HL-60 (cell line): Measurements from ENCODE around the gene HIPK4.
"Not testable (repeated sequence)": the region's sequence is repeated elsewhere in the genome, so short reads cannot be mapped to it uniquely, and the experiment has no call there.

ENCODE experiments used
- DNase-seq, 2 experiments: peaks; one replicate each; pipeline ENCODE4 v3.0.0-alpha.2; 2010 to 2020; ENCODE audit warnings: low read depth in 1 of 2, low spot score in 1 of 2
- H3K27ac ChIP-seq: fragments of 250-450 bp; sonication (Bioruptor Pico); replicated peaks from 2 replicates; pipeline ENCODE4 v1.5.1; 2020; ENCODE audit warnings: mild to moderate bottlenecking, moderate library complexity
- H3K27me3 ChIP-seq: fragments of 250-450 bp; sonication (Bioruptor Pico); 2 replicates; pipeline ENCODE4 v1.5.1; 2021; ENCODE audit warnings: mild to moderate bottlenecking, moderate library complexity; ENCODE audit not compliant: insufficient read depth, poor library complexity, severe bottlenecking
- H3K4me3 ChIP-seq: replicated peaks from 2 replicates; pipeline ENCODE4 v1.5.1; 2011; ENCODE audit warnings: mild to moderate bottlenecking, control low read depth, low read length; ENCODE audit not compliant: insufficient read depth
- GABPA ChIP-seq: IDR thresholded peaks from 2 replicates; pipeline ENCODE4 v1.6.1; 2012; ENCODE audit warnings: low read depth
- POLR2AphosphoS5 ChIP-seq: IDR thresholded peaks from 2 replicates; pipeline ENCODE4 v1.6.1; 2012; ENCODE audit warnings: low read depth
- REST ChIP-seq: IDR thresholded peaks from 2 replicates; pipeline ENCODE4 v1.6.1; 2012; ENCODE audit warnings: low read depth; ENCODE audit not compliant: insufficient replicate concordance
- SPI1 ChIP-seq: IDR thresholded peaks from 2 replicates; pipeline ENCODE4 v1.6.1; 2012; ENCODE audit warnings: low read depth, mild to moderate bottlenecking, borderline replicate concordance
- long read RNA-seq: library from polyadenylated mRNA; unstranded; transcript quantifications from one replicate; pipeline ENCODE4 v2.0.0, GENCODE V29; 2020
- TF ChIP-seq, protein P1 (sequence below): IDR thresholded peaks from one replicate; pipeline ENCODE4 v1.5.1; 2011; ENCODE audit warnings: low read length, control low read depth, inconsistent platforms; ENCODE audit not compliant: insufficient read depth

Gene HIPK4
- long read RNA-seq, partial matches to known transcripts: 0 of 3 reads
- long read RNA-seq, other reads (novel, unspliced or antisense): 3 of 3 reads

DNA sequence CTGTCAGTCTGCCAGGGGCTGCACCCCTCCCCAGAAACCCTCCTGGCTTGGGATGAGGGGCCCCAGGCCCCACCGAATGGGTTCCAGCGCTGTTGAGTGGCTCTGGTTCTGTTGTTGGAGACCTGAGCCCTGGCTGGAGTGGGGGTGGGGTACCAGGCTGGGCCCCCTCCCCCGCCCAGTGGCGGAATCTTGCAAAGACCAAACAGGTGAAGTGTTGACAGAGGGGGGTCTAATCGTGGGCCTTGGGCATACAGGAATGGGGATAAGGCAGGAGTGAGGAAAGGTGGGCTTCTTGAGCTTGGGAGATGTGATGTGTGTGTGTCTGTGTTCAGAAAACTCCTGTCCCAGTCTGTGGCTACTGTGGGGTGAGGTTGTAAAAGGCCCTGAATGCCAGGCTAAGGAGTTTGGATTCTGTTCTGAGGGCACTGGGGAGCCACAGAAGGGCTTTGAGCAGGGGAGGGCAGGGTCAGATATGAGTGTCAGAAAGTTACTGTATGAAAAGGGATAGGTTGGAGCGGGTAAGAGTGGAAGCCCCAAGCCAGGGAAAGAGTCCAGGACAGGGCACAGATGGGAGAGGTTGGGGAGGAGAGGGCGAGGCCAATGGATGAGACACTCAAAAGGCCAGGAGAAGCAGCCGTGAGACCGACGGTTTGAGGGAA, at the start of gene HIPK4:
HIPK4 (minus strand) TSS at position 98 of the 659 bp plus-strand sequence. CDS start 279 bp downstream, outside the sequence.
- no peak for TF ChIP-seq POLR2AphosphoS5
- TF ChIP-seq, protein P1, sequence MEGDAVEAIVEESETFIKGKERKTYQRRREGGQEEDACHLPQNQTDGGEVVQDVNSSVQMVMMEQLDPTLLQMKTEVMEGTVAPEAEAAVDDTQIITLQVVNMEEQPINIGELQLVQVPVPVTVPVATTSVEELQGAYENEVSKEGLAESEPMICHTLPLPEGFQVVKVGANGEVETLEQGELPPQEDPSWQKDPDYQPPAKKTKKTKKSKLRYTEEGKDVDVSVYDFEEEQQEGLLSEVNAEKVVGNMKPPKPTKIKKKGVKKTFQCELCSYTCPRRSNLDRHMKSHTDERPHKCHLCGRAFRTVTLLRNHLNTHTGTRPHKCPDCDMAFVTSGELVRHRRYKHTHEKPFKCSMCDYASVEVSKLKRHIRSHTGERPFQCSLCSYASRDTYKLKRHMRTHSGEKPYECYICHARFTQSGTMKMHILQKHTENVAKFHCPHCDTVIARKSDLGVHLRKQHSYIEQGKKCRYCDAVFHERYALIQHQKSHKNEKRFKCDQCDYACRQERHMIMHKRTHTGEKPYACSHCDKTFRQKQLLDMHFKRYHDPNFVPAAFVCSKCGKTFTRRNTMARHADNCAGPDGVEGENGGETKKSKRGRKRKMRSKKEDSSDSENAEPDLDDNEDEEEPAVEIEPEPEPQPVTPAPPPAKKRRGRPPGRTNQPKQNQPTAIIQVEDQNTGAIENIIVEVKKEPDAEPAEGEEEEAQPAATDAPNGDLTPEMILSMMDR: no peak
- TF ChIP-seq REST: no peak
- no peak for TF ChIP-seq SPI1
- no peak for TF ChIP-seq GABPA
- H3K4me3 ChIP-seq: no peak within 1 kb of the TSS
- H3K27ac ChIP-seq: no peak within 1 kb of the TSS
- H3K27me3 ChIP-seq: no peaks in the 10 kb centered on the region
- no peak for DNase-seq

DNA sequence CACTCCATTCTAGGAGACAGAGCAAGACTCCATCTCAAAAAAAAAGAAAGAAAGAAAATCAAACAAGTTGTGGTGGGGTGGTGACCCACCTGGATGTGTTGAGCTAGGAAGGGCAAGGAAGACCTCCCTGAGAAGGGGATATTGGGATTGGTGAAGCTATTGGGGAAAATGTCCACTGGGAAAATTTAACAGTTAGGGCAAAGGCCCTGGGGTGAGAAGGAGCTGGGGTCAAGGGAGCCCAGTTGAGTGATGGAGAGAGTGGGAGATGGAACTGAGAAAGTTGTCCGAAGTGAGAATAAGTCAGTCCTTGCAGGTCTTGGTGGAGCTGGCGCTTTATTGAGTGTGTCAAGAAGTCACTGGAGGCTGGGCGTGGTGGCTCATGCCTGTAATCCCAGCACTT, 48.3 kb upstream of the HIPK4 start:
- H3K27me3 ChIP-seq: no peaks in the 10 kb centered on the region
- no peak for DNase-seq
- no peak overlapping the region for H3K4me3 ChIP-seq
- TF ChIP-seq POLR2AphosphoS5 (no peak), SPI1 (no peak), REST (no peak), GABPA (no peak)
- TF ChIP-seq, protein P1: no peak
- H3K27ac ChIP-seq: no peak overlapping the region

DNA sequence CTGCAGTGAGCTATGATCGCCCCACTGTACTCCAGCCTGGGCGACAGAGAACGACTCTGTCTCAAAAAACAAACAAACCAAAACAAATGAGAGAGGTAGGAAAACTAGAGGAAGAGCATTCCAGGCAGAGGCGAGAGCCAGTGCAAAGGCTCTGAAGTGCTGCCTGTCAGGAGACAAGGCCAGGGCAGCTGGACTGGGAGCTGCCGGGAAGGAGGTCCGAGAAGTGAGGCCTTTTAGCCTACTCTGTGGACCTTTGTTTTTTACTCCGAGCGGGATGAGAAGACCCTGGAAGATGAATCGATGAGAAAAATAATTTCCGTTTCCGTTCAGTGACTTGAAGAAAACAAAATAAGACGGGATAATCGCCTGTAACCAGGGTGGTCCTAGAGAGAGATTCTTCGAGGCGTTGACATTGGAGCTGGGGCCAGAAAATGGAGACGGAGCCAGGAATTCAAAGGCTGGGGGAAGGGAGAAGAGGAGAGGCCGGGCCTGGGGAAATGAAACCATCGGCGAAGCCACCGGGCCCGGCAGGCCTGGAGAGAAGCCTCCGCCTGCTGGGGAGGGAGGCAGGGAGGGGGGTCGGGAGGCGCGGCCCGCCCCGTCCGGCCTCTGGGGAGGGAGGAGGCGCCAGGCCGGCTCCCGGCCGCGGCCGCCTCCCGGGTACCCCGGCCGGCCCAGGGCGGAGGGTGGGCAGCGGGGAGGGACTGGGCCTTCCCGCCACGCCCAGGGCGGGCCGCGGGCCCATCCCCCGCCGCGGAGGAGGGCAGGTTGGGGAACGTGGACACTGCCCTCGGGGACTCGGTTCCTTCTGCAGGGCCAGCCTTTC, 43.6 kb upstream of the HIPK4 start:
- TF ChIP-seq REST (no peak), SPI1 (no peak), GABPA (no peak), POLR2AphosphoS5 (no peak)
- TF ChIP-seq, protein P1: no peak
- no peak overlapping the region for H3K27ac ChIP-seq
- H3K4me3 ChIP-seq: peak overlapping the region; percentile 19
- no peaks in the 10 kb centered on the region for H3K27me3 ChIP-seq
- peak in 1 of 2 experiments; percentile 38 for DNase-seq

DNA sequence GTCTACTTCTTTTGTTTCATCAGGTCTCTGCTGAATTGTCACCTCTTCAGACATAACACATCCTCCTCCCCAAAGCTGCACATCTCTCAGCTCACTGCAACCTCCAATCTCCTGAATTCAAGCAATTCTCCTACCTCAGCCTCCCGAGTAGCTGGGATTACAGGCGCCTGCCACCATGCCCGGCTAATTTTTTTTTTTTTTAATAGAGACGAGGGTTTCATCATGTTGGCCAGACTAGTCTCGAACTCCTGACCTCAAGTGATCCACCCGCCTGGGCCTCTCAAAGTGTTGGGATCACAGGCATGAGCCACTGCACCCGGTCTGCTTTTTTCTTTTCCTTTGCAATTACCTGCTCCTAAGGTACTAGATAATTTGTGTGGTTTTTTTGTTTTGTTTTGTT, 42.8 kb upstream of the HIPK4 start:
- DNase-seq, H3K4me3 ChIP-seq: not testable (repeated sequence)

More for the DNA sequence above, 42.8 kb upstream of the HIPK4 start:
- H3K27me3 ChIP-seq, H3K27ac ChIP-seq: not testable (repeated sequence)
